ENCODE results near the gene B4GALT5.

B4GALT5 gene

DNA sequence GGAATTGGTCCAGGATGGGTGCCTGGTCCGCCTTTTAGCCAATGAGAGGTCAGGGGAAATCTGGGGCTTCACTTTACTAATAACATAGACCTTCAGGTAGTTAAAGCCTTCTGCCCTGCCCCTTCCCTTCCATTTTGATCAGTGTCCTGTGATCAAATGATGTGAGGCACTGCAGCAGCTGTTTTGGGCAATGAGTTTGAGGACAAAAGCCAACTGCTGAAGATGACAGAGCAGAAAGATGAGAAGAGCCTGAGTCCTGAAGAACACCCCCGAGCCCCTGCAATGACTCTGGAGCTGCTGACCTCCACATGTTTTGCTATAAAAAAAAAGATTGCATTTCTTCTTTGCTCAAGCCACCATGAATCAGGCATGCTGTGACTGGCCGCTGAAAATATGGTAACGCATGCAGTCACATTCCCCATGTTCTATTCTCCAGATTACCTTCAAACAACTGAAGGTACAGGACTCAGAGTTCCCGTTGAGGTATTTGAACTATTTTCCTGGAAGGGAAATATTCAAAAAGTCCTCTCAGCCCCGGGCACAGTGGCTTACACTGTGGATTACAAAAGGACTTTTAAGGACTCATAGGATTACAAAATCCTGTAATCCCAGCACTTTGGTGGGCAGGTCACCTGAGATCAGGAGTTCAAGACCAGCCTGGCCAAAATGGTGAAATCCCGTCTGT is 45.7 kb upstream of the B4GALT5 start:
- H3K36me3 ChIP-seq (ENCODE audit: insufficient read depth, low read length): no peaks in the 10 kb centered on the region
- H3K4me3 ChIP-seq (ENCODE audit: low read length, poor library complexity, severe bottlenecking): no peak overlapping the region
- H3F3A ChIP-seq (ENCODE audit: low read depth): no peaks in the 10 kb centered on the region
- no peaks in the 10 kb centered on the region for H4K20me1 ChIP-seq (ENCODE audit: insufficient read depth, low read length, poor library complexity, severe bottlenecking)
- no peaks in the 10 kb centered on the region for H3K27me3 ChIP-seq (ENCODE audit: insufficient read depth, low read length, poor library complexity, severe bottlenecking)
- TF ChIP-seq, protein P1, sequence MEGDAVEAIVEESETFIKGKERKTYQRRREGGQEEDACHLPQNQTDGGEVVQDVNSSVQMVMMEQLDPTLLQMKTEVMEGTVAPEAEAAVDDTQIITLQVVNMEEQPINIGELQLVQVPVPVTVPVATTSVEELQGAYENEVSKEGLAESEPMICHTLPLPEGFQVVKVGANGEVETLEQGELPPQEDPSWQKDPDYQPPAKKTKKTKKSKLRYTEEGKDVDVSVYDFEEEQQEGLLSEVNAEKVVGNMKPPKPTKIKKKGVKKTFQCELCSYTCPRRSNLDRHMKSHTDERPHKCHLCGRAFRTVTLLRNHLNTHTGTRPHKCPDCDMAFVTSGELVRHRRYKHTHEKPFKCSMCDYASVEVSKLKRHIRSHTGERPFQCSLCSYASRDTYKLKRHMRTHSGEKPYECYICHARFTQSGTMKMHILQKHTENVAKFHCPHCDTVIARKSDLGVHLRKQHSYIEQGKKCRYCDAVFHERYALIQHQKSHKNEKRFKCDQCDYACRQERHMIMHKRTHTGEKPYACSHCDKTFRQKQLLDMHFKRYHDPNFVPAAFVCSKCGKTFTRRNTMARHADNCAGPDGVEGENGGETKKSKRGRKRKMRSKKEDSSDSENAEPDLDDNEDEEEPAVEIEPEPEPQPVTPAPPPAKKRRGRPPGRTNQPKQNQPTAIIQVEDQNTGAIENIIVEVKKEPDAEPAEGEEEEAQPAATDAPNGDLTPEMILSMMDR (conservative IDR thresholded peaks at IDR 0.05; ENCODE audit: low read length): no peak
- TF ChIP-seq EZH2phosphoT487 (IDR thresholded peaks at IDR 0.05; ENCODE audit: borderline replicate concordance): no peak
- no peaks in the 10 kb centered on the region for H3K4me1 ChIP-seq (ENCODE audit: insufficient read depth, low read length, poor library complexity, severe bottlenecking)
- no peak overlapping the region for H2AFZ ChIP-seq (ENCODE audit: low read length)
- no peak overlapping the region for H3K9ac ChIP-seq (ENCODE audit: low read depth, low read length, poor library complexity, severe bottlenecking)
- no peaks in the 10 kb centered on the region for H3K79me2 ChIP-seq (ENCODE audit: insufficient read depth, low read length)
- no peaks in the 10 kb centered on the region for H3K9me2 ChIP-seq (replicated peaks; ENCODE audit: low read depth, low read length)
- no peak overlapping the region for H3K4me2 ChIP-seq (ENCODE audit: low read depth, low read length, poor library complexity, severe bottlenecking)
- no peaks in the 10 kb centered on the region for H3K9me3 ChIP-seq (ENCODE audit: insufficient read depth, low read depth, low read length)

DNA sequence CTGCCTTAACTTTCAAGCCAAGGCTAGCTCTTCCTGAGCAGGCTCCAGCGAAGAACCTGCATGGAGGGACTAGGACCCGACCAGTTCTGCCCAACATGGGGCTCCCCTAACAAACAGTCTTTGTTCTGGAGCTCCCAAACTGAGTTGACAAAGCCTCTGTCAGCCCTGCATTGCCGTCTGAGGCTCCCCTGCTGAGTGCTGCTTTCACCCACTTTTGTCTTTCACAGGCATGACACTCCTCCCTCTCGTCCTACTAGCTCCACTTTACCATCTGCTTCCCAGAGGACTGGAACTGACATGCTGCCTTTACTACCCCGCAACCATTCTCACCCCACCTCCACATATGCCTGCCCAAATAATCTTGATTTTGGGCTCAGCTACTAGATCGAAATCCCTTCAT is 45.1 kb upstream of the B4GALT5 start:
- Histone ChIP-seq H3F3A (ENCODE audit: low read depth) (no peaks in the 10 kb centered on the region), H3K9me2 (replicated peaks; ENCODE audit: low read depth, low read length) (no peaks in the 10 kb centered on the region), H2AFZ (ENCODE audit: low read length) (no peak overlapping the region), H3K4me1 (ENCODE audit: insufficient read depth, low read length, poor library complexity, severe bottlenecking) (no peaks in the 10 kb centered on the region), H3K9me3 (ENCODE audit: insufficient read depth, low read depth, low read length) (no peaks in the 10 kb centered on the region), H3K36me3 (ENCODE audit: insufficient read depth, low read length) (no peaks in the 10 kb centered on the region), H3K27me3 (ENCODE audit: insufficient read depth, low read length, poor library complexity, severe bottlenecking) (no peaks in the 10 kb centered on the region), H3K9ac (ENCODE audit: low read depth, low read length, poor library complexity, severe bottlenecking) (no peak overlapping the region), H4K20me1 (ENCODE audit: insufficient read depth, low read length, poor library complexity, severe bottlenecking) (no peaks in the 10 kb centered on the region), H3K79me2 (ENCODE audit: insufficient read depth, low read length) (no peaks in the 10 kb centered on the region), H3K4me2 (ENCODE audit: low read depth, low read length, poor library complexity, severe bottlenecking) (no peak overlapping the region), H3K4me3 (ENCODE audit: low read length, poor library complexity, severe bottlenecking) (no peak overlapping the region)
- TF ChIP-seq, protein P1 (conservative IDR thresholded peaks at IDR 0.05; ENCODE audit: low read length): no peak
- TF ChIP-seq EZH2phosphoT487 (IDR thresholded peaks at IDR 0.05; ENCODE audit: borderline replicate concordance): no peak

DNA sequence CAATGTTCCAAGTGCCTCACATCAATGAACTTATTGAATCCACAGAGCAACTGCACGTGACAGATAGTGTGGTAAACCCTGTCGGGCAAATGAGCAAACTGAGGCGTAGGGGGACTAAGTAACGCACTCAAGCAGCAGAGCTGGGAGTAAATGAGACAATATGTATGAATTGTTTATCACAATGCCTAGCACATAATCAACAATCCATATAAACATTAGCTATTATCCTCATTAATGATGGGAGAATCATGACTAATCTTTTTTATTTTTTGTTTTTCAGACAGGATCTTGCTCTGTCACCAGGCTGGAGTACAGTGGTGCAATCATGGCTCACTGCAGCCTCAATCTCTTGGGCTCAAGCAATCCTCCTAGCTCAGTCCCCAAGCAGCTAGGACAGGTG is 43.9 kb upstream of the B4GALT5 start:
- Histone ChIP-seq H2AFZ (ENCODE audit: low read length) (no peak overlapping the region), H3K9me3 (ENCODE audit: insufficient read depth, low read depth, low read length) (no peaks in the 10 kb centered on the region), H3K27me3 (ENCODE audit: insufficient read depth, low read length, poor library complexity, severe bottlenecking) (no peaks in the 10 kb centered on the region), H3K4me3 (ENCODE audit: low read length, poor library complexity, severe bottlenecking) (no peak overlapping the region), H3K36me3 (ENCODE audit: insufficient read depth, low read length) (no peaks in the 10 kb centered on the region), H3K4me1 (ENCODE audit: insufficient read depth, low read length, poor library complexity, severe bottlenecking) (no peaks in the 10 kb centered on the region), H3K4me2 (ENCODE audit: low read depth, low read length, poor library complexity, severe bottlenecking) (no peak overlapping the region), H4K20me1 (ENCODE audit: insufficient read depth, low read length, poor library complexity, severe bottlenecking) (no peaks in the 10 kb centered on the region), H3K79me2 (ENCODE audit: insufficient read depth, low read length) (no peaks in the 10 kb centered on the region), H3F3A (ENCODE audit: low read depth) (no peaks in the 10 kb centered on the region), H3K9ac (ENCODE audit: low read depth, low read length, poor library complexity, severe bottlenecking) (no peak overlapping the region), H3K9me2 (replicated peaks; ENCODE audit: low read depth, low read length) (no peaks in the 10 kb centered on the region)
- no peak for TF ChIP-seq EZH2phosphoT487 (IDR thresholded peaks at IDR 0.05; ENCODE audit: borderline replicate concordance)
- TF ChIP-seq, protein P1 (conservative IDR thresholded peaks at IDR 0.05; ENCODE audit: low read length): no peak

Measured in Loucy (cell line).